Stimulated activated naive B cell treated with anti-CD40 and anti-IgM and Interleukin-4, amounts not matched to agents 10 μg/mL and 1 μg/mL and 100 μg/mL, for 72 hours (primary cell): Measurements from ENCODE around the gene NUP188.

Experiments
- ATAC-seq, 2 donors: fragments of 150-1000 bp; cut with Tn5 transposase; replicated peaks; 2 replicates each; pipeline ENCODE4 v1.10.0; 2021; ENCODE audit warnings: moderate library complexity in 1 of 2
- DNase-seq: peaks from one replicate; pipeline ENCODE4 v3.0.0; 2021
- H3K27ac Mint-ChIP-seq: one replicate; pipeline ENCODE4 v1.8.0; 2022; ENCODE audit warnings: mild to moderate bottlenecking, mixed read lengths
- H3K27me3 Mint-ChIP-seq, 2 donors: one replicate each; pipeline ENCODE4 v1.8.0; 2022; ENCODE audit warnings: mixed read lengths in 2 of 2
- H3K36me3 Mint-ChIP-seq, 2 donors: one replicate each; pipeline ENCODE4 v1.8.0; 2022; ENCODE audit warnings: mixed read lengths in 2 of 2, mild to moderate bottlenecking in 1 of 2
- H3K4me1 Mint-ChIP-seq, 2 donors: one replicate each; pipeline ENCODE4 v1.8.0; 2022; ENCODE audit warnings: mixed read lengths in 2 of 2, mild to moderate bottlenecking in 1 of 2
- H3K4me3 Mint-ChIP-seq, 2 donors: one replicate each; pipeline ENCODE4 v1.8.0; 2022; ENCODE audit warnings: mild to moderate bottlenecking in 2 of 2, mixed read lengths in 2 of 2, moderate library complexity in 1 of 2
- H3K9me3 Mint-ChIP-seq, 2 donors: one replicate each; pipeline ENCODE4 v1.8.0; 2022; ENCODE audit warnings: mixed read lengths in 2 of 2, mild to moderate bottlenecking in 1 of 2

The NUP188 gene

GRCh38 chr9:128910906-128911305 is 36.6 kb upstream of the NUP188 start:
- Mint-ChIP-seq H3K4me3 (no peak overlapping the region), H3K36me3 (peaks cover 35 to 44% of the 10 kb centered on the region in 2 donors), H3K9me3 (no peaks in the 10 kb centered on the region), H3K4me1 (peaks cover 11 to 17% of the 10 kb centered on the region in 2 donors), H3K27ac (no peak overlapping the region), H3K27me3 (no peaks in the 10 kb centered on the region)
- no peak for DNase-seq
- ATAC-seq: no peak

DNA sequence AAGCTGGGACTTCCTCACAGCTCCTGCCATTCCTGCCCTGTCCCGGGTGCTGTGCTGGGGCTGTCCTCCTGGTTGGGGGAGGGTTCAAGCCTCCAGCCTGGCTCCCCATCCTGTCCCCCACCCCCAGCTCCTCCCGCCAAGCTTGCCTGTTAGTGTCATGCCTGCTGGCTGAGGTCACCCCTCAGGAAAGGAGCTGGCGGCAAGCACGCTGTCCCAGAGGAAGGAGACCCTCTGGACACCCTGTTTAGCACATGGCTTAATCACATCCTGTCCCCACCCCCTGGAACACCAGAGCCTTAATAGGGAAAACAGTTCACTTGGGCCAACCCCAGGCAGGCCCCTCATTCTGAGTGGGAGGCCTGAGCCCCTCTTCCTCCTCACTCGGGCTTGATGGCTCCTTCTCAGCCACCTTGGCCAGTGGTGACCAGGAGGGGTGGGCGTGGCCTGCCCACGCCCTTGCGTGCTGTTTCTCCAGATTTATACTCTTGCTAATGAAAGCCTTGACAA is 35.9 kb upstream of the NUP188 start:
- H3K27me3 Mint-ChIP-seq: no peaks in the 10 kb centered on the region
- ATAC-seq (no peak), DNase-seq (no peak)
- peaks cover 11 to 15% of the 10 kb centered on the region in 2 donors for H3K4me1 Mint-ChIP-seq
- no peak overlapping the region for H3K27ac Mint-ChIP-seq
- H3K4me3 Mint-ChIP-seq: no peak overlapping the region
- H3K9me3 Mint-ChIP-seq: no peaks in the 10 kb centered on the region
- H3K36me3 Mint-ChIP-seq: peaks cover 33 to 45% of the 10 kb centered on the region in 2 donors

GRCh38 chr9:128912270-128912853 is 35.1 kb upstream of the NUP188 start:
- DNase-seq: no peak
- no peak overlapping the region for H3K4me3 Mint-ChIP-seq
- ATAC-seq: no peak
- H3K27me3 Mint-ChIP-seq: no peaks in the 10 kb centered on the region
- H3K9me3 Mint-ChIP-seq: no peaks in the 10 kb centered on the region
- H3K4me1 Mint-ChIP-seq: peaks cover 11 to 14% of the 10 kb centered on the region in 2 donors
- H3K36me3 Mint-ChIP-seq: peaks cover 35 to 49% of the 10 kb centered on the region in 2 donors
- no peak overlapping the region for H3K27ac Mint-ChIP-seq

DNA sequence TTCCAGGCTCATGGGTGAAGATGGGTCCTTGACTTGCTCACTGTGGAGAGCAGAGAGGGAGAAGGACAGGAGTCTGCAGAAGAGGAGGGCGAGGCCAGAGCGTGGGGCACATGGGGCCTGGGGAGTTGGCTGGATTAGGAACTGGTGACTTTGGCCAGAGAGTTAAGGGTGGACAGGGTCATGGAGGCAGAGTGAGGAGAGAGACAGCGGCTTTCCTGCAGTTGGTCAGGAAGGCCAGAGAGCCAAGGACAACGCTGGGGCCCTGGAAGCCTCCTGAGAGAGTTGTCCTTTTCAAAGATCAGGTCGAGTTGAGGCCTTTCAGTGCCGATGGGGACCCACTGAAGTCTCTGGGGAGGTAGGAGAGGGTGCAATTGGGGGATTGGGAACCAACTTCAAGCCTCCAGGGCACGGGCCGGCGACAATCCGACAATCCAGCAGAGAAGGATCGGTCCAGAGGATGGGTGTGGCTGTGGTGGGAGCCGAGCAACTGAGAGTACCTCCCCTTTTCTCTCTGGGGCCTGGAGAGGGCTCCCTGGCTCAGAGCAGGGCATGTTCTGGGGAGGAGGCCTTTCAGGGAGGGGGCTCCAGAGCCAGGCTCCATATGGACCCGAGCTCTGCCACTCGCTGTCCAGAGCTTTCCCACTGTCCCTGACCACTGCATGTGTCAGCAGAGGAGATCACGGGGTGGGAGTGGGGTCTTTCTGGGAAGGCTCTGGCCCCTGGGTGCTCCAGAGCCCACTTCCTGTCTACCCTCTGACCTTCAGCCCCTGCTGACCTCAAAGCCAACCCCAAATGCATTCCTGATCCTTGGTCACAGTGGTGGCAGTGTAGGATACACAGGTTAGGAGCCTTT is 34.2 kb upstream of the NUP188 start:
- Mint-ChIP-seq H3K4me1 (peaks cover 11 to 12% of the 10 kb centered on the region in 2 donors), H3K36me3 (peaks cover 36 to 48% of the 10 kb centered on the region in 2 donors), H3K27ac (peak overlapping the region; percentile 14), H3K4me3 (no peak overlapping the region), H3K9me3 (no peaks in the 10 kb centered on the region), H3K27me3 (no peaks in the 10 kb centered on the region)
- ATAC-seq (no peak), DNase-seq (no peak)

DNA sequence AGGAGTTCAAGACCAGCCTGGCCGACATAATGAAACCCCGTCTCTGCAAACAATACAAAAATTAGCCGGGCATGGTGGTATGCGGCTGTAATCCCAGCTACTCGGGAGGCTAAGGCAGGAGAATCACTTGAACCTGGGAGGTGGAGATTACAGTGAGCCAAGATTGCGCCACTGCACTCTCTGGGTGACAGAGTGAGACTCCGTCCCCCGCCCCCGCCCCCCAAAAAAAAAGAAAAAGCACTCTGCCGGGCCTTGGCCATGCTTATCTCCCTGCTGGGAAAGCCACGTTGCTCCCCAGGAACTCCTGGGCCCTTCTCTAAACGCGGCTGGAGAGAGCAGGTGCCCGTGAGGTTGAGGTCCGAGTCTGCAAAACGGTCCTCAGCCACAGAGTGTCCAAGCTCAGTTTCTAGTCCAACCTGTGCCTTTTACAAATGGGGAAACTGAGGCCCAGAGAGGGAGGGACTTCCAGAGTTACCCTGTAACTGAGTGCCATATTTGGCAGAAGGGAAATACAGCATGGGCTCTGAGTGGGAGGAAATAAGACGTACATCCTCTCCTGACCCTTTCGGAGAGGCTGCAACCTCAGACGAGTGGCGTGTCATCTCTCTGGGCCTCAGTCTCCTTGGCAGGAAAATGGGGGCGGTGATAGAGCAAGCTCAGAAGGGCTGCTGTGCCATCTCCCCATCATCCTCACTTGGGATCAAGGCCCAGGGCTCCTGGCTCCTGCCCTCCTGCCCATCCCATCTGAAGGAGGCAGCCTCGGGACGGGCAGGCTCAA is 33.3 kb upstream of the NUP188 start:
- Mint-ChIP-seq H3K27ac (no peak overlapping the region), H3K4me1 (peaks cover 9 to 11% of the 10 kb centered on the region in 2 donors), H3K36me3 (peaks cover 28 to 43% of the 10 kb centered on the region in 2 donors), H3K4me3 (no peak overlapping the region), H3K27me3 (no peaks in the 10 kb centered on the region), H3K9me3 (no peaks in the 10 kb centered on the region)
- DNase-seq: no peak
- ATAC-seq: no peak

GRCh38 chr9:128916204-128916603 is 31.3 kb upstream of the NUP188 start:
- DNase-seq (no peak), ATAC-seq (no peak)
- no peaks in the 10 kb centered on the region for H3K27me3 Mint-ChIP-seq
- H3K4me3 Mint-ChIP-seq: no peak overlapping the region
- H3K36me3 Mint-ChIP-seq: peaks cover 20 to 36% of the 10 kb centered on the region in 2 donors
- H3K27ac Mint-ChIP-seq: no peak overlapping the region
- H3K4me1 Mint-ChIP-seq: peaks cover 7 to 16% of the 10 kb centered on the region in 2 donors
- no peaks in the 10 kb centered on the region for H3K9me3 Mint-ChIP-seq

- peak overlapping the region; percentile 71 for H3K27ac Mint-ChIP-seq
- DNase-seq (no peak), ATAC-seq (no peak)
- no peaks in the 10 kb centered on the region for H3K27me3 Mint-ChIP-seq
- H3K9me3 Mint-ChIP-seq: no peaks in the 10 kb centered on the region
- H3K36me3 Mint-ChIP-seq: peaks cover 20 to 36% of the 10 kb centered on the region in 2 donors
- H3K4me1 Mint-ChIP-seq: peaks cover 7 to 16% of the 10 kb centered on the region in 2 donors
- no peak overlapping the region for H3K4me3 Mint-ChIP-seq
These were observed 30.8 kb upstream of the NUP188 start for GRCh38 chr9:128916745-128917144.

GRCh38 chr9:128917151-128917849 is 30.2 kb upstream of the NUP188 start:
- H3K27me3 Mint-ChIP-seq: no peaks in the 10 kb centered on the region
- H3K4me3 Mint-ChIP-seq: no peak overlapping the region
- peak overlapping the region; percentile 71 for H3K27ac Mint-ChIP-seq
- ATAC-seq (no peak), DNase-seq (no peak)
- no peaks in the 10 kb centered on the region for H3K9me3 Mint-ChIP-seq
- peaks cover 7 to 11% of the 10 kb centered on the region in 2 donors for H3K4me1 Mint-ChIP-seq
- peaks cover 19 to 36% of the 10 kb centered on the region in 2 donors for H3K36me3 Mint-ChIP-seq

DNA sequence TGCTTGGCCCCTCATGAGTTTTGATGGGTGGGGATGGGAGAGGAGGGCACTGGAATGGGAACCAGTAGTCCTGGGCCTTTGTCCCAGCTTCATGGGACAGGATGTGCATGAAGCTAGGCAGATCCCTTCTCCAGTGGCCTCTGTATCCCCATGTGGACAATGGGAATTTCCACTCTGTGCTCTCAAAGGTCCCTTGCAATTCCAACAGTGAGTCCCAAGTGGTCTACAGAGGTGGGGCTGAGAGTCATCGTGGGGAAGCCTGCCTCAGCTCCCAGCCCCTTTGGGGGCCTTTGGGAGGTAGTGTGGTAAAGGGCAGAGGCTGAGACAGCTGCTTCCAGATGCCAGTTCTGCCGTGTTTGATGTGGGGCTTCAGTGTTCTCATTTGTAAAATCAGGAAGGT is 28.6 kb upstream of the NUP188 start:
- ATAC-seq (no peak), DNase-seq (no peak)
- H3K27me3 Mint-ChIP-seq: no peaks in the 10 kb centered on the region
- H3K36me3 Mint-ChIP-seq: peaks cover 13 to 27% of the 10 kb centered on the region in 2 donors
- peak overlapping the region; percentile 9 for H3K27ac Mint-ChIP-seq
- H3K9me3 Mint-ChIP-seq: no peaks in the 10 kb centered on the region
- no peak overlapping the region for H3K4me3 Mint-ChIP-seq
- H3K4me1 Mint-ChIP-seq: peaks cover 0 to 10% of the 10 kb centered on the region in 2 donors

- H3K27ac Mint-ChIP-seq: peak overlapping the region; percentile 9
- peaks cover 13 to 27% of the 10 kb centered on the region in 2 donors for H3K36me3 Mint-ChIP-seq
- peaks cover 0 to 10% of the 10 kb centered on the region in 2 donors for H3K4me1 Mint-ChIP-seq
- no peak overlapping the region for H3K4me3 Mint-ChIP-seq
- H3K27me3 Mint-ChIP-seq: no peaks in the 10 kb centered on the region
- no peak for ATAC-seq
- H3K9me3 Mint-ChIP-seq: no peaks in the 10 kb centered on the region
- no peak for DNase-seq
These were observed 28.0 kb upstream of the NUP188 start for GRCh38 chr9:128919402-128920089.

GRCh38 chr9:128920381-128921058 is 27.0 kb upstream of the NUP188 start, which contains the start of gene PHYHD1:
Gene PHYHD1 (plus strand): TSS chr9:128920982. CDS start chr9:128922324, 1,342 bp downstream.
- Mint-ChIP-seq H3K36me3 (peaks cover 13 to 26% of the 10 kb centered on the region in 2 donors), H3K4me3 (peak within 1 kb of the TSS in 1 of 2 donors; percentile 19), H3K4me1 (peaks cover 0 to 9% of the 10 kb centered on the region in 2 donors), H3K27ac (no peak within 1 kb of the TSS), H3K9me3 (no peaks in the 10 kb centered on the region), H3K27me3 (no peaks in the 10 kb centered on the region)
- DNase-seq (no peak), ATAC-seq (no peak)

- peaks cover 3 to 5% of the 10 kb centered on the region in 2 donors for H3K4me1 Mint-ChIP-seq
- H3K9me3 Mint-ChIP-seq: no peaks in the 10 kb centered on the region
- H3K27me3 Mint-ChIP-seq: no peaks in the 10 kb centered on the region
- H3K4me3 Mint-ChIP-seq: peak overlapping the region in 1 of 2 donors; percentile 25
- ATAC-seq (peak; percentile 33 to 46), DNase-seq (no peak)
- H3K36me3 Mint-ChIP-seq: peaks cover 11 to 16% of the 10 kb centered on the region in 2 donors
- H3K27ac Mint-ChIP-seq: no peak overlapping the region
These were observed 25.4 kb upstream of the NUP188 start for GRCh38 chr9:128921881-128922763.
